Activated CD4-positive, alpha-beta memory T cell treated with anti-CD3 and anti-CD28 coated beads, Interleukin-2, amount 10 ng/mL, durations not matched to agents 7 days and 5 days (primary cell): ENCODE data around the gene CEP162. TPM values are rescaled to one million over a fixed set of nuclear protein-coding genes. Genes with fewer than 3 reads are reported as not detected.
"Not testable (repeated sequence)": the region's sequence is repeated elsewhere in the genome, so short reads cannot be mapped to it uniquely, and the experiment has no call there.

Experiments
- CTCF ChIA-PET: fragments of 350-600 bp; sonication (Branson Sonifier 250); formaldehyde crosslinking; loops from one replicate; lab custom pipeline; 2021; ENCODE audit warnings: antibody characterized with exemption, inconsistent platforms; lab: Charles Lee
- POLR2A ChIA-PET: fragments of 350-600 bp; sonication (Branson Sonifier 250); formaldehyde crosslinking; loops from one replicate; lab custom pipeline; 2021; ENCODE audit warnings: antibody characterized with exemption; lab: Charles Lee
- DNase-seq: peaks from one replicate; pipeline ENCODE4 v3.0.0-alpha.2; 2020
- H3K27ac Mint-ChIP-seq: one replicate; pipeline ENCODE4 v1.8.0; 2021; ENCODE audit warnings: mild to moderate bottlenecking, mixed read lengths
- H3K27me3 Mint-ChIP-seq: one replicate; pipeline ENCODE4 v1.8.0; 2021; ENCODE audit warnings: mixed read lengths
- H3K36me3 Mint-ChIP-seq: one replicate; pipeline ENCODE4 v1.8.0; 2021; ENCODE audit warnings: low read depth, mixed read lengths
- H3K4me1 Mint-ChIP-seq: one replicate; pipeline ENCODE4 v1.8.0; 2021; ENCODE audit warnings: mixed read lengths
- H3K4me3 Mint-ChIP-seq: one replicate; pipeline ENCODE4 v1.8.0; 2021; ENCODE audit warnings: mild to moderate bottlenecking, mixed read lengths
- H3K9me3 Mint-ChIP-seq: one replicate; pipeline ENCODE4 v1.8.0; 2021; ENCODE audit warnings: mixed read lengths
- total RNA-seq, 2 experiments: library from RNA; stranded (reverse); gene quantifications; one replicate each; pipeline ENCODE4 v1.2.3, GENCODE V29; 2021

CEP162 gene
- total RNA-seq, 2 experiments from 2014 or later = 8.1 to 9.6 TPM

- ChIA-PET POLR2A (no interaction called here), CTCF (no interaction called here)
- Mint-ChIP-seq H3K9me3 (no peaks in the 10 kb centered on the region), H3K4me1 (no peaks in the 10 kb centered on the region), H3K27ac (no peak overlapping the region), H3K4me3 (no peak overlapping the region), H3K27me3 (no peaks in the 10 kb centered on the region), H3K36me3 (peaks cover 22% of the 10 kb centered on the region)
- DNase-seq = no peak
Measured at GRCh38 chr6:84167457-84167856, 60.0 kb downstream of the CEP162 start.

- H3K36me3 Mint-ChIP-seq = peaks cover 24% of the 10 kb centered on the region
Measured at GRCh38 chr6:84166395-84166794, 61.0 kb downstream of the CEP162 start.

GRCh38 chr6:84164328-84164727, 63.1 kb downstream of the CEP162 start:
- H3K4me1 Mint-ChIP-seq, H3K9me3 Mint-ChIP-seq, DNase-seq, H3K27me3 Mint-ChIP-seq, H3K4me3 Mint-ChIP-seq, POLR2A ChIA-PET, H3K27ac Mint-ChIP-seq, CTCF ChIA-PET: not testable (repeated sequence)
- peaks cover 31% of the 10 kb centered on the region for H3K36me3 Mint-ChIP-seq

More at GRCh38 chr6:84166395-84166794, 61.0 kb downstream of the CEP162 start:
- no peak overlapping the region for H3K4me3 Mint-ChIP-seq
- CTCF ChIA-PET = no interaction called here
- DNase-seq = no peak
- no peak overlapping the region for H3K27ac Mint-ChIP-seq
- POLR2A ChIA-PET = no interaction called here
- no peaks in the 10 kb centered on the region for H3K4me1 Mint-ChIP-seq
- H3K9me3 Mint-ChIP-seq = no peaks in the 10 kb centered on the region
- no peaks in the 10 kb centered on the region for H3K27me3 Mint-ChIP-seq

GRCh38 chr6:84161190-84161589, 66.3 kb downstream of the CEP162 start:
- ChIA-PET CTCF (interaction anchor here (1.1 kb wide), 1 partner anchor 66 kb away, joined by 4 read pairs; the partner anchor contains the start of gene CEP162), POLR2A (no interaction called here)
- Mint-ChIP-seq H3K36me3 (peaks cover 22% of the 10 kb centered on the region), H3K27me3 (no peaks in the 10 kb centered on the region), H3K9me3 (no peaks in the 10 kb centered on the region), H3K4me3 (no peak overlapping the region), H3K4me1 (no peaks in the 10 kb centered on the region), H3K27ac (no peak overlapping the region)
- no peak for DNase-seq

- H3K4me3 Mint-ChIP-seq = no peak overlapping the region
- H3K36me3 Mint-ChIP-seq = peaks cover 27% of the 10 kb centered on the region
- H3K9me3 Mint-ChIP-seq = no peaks in the 10 kb centered on the region
- DNase-seq = no peak
- ChIA-PET POLR2A (no interaction called here), CTCF (no interaction called here)
- H3K27me3 Mint-ChIP-seq = no peaks in the 10 kb centered on the region
- no peak overlapping the region for H3K27ac Mint-ChIP-seq
- H3K4me1 Mint-ChIP-seq = no peaks in the 10 kb centered on the region
Measured at GRCh38 chr6:84156306-84156705, 71.1 kb downstream of the CEP162 start.

- Mint-ChIP-seq H3K4me1 (peaks cover 4% of the 10 kb centered on the region), H3K9me3 (no peaks in the 10 kb centered on the region), H3K36me3 (peaks cover 31% of the 10 kb centered on the region), H3K27me3 (no peaks in the 10 kb centered on the region), H3K4me3 (no peak overlapping the region), H3K27ac (no peak overlapping the region)
- ChIA-PET CTCF (interaction anchor here (1.7 kb wide), 1 partner anchor 77 kb away, joined by 4 read pairs; no protein-coding TSS in a partner anchor), POLR2A (no interaction called here)
- DNase-seq = no peak
Measured at GRCh38 chr6:84151669-84152068, 75.8 kb downstream of the CEP162 start.

GRCh38 chr6:84150705-84151104, 76.7 kb downstream of the CEP162 start:
- POLR2A ChIA-PET = no interaction called here
- Mint-ChIP-seq H3K27ac (no peak overlapping the region), H3K4me1 (peaks cover 4% of the 10 kb centered on the region), H3K4me3 (no peak overlapping the region), H3K27me3 (no peaks in the 10 kb centered on the region), H3K9me3 (no peaks in the 10 kb centered on the region), H3K36me3 (peaks cover 39% of the 10 kb centered on the region)
- CTCF ChIA-PET = interaction anchor here (1.7 kb wide), 1 partner anchor 78 kb away, joined by 4 read pairs; no protein-coding TSS in a partner anchor
- no peak for DNase-seq

GRCh38 chr6:84141521-84141920, 85.9 kb downstream of the CEP162 start:
- Mint-ChIP-seq H3K36me3 (peaks cover 15% of the 10 kb centered on the region), H3K4me3 (no peak overlapping the region), H3K4me1 (peaks cover 2% of the 10 kb centered on the region), H3K9me3 (no peaks in the 10 kb centered on the region), H3K27me3 (no peaks in the 10 kb centered on the region), H3K27ac (no peak overlapping the region)
- no peak for DNase-seq
- ChIA-PET POLR2A (no interaction called here), CTCF (no interaction called here)

GRCh38 chr6:84139311-84139710, 88.1 kb downstream of the CEP162 start:
- H3K27ac Mint-ChIP-seq = no peak overlapping the region
- H3K27me3 Mint-ChIP-seq = no peaks in the 10 kb centered on the region
- no peak overlapping the region for H3K4me3 Mint-ChIP-seq
- CTCF ChIA-PET = no interaction called here
- H3K9me3 Mint-ChIP-seq = no peaks in the 10 kb centered on the region
- POLR2A ChIA-PET = no interaction called here
- H3K4me1 Mint-ChIP-seq = peaks cover 2% of the 10 kb centered on the region
- DNase-seq = no peak
- peaks cover 13% of the 10 kb centered on the region for H3K36me3 Mint-ChIP-seq

GRCh38 chr6:84137989-84138575, 89.4 kb downstream of the CEP162 start:
- Mint-ChIP-seq H3K4me1 (peaks cover 2% of the 10 kb centered on the region), H3K27ac (no peak overlapping the region), H3K9me3 (no peaks in the 10 kb centered on the region), H3K27me3 (no peaks in the 10 kb centered on the region), H3K4me3 (no peak overlapping the region), H3K36me3 (peaks cover 18% of the 10 kb centered on the region)
- ChIA-PET POLR2A (no interaction called here), CTCF (no interaction called here)
- DNase-seq = no peak

GRCh38 chr6:84137051-84137375, 90.4 kb downstream of the CEP162 start:
- Mint-ChIP-seq H3K4me3 (no peak overlapping the region), H3K4me1 (peaks cover 2% of the 10 kb centered on the region), H3K27me3 (no peaks in the 10 kb centered on the region), H3K9me3 (no peaks in the 10 kb centered on the region), H3K27ac (no peak overlapping the region), H3K36me3 (peaks cover 15% of the 10 kb centered on the region)
- no peak for DNase-seq
- CTCF ChIA-PET = no interaction called here
- POLR2A ChIA-PET = no interaction called here

- Mint-ChIP-seq H3K27me3 (no peaks in the 10 kb centered on the region), H3K4me1 (peaks cover 2% of the 10 kb centered on the region), H3K4me3 (no peak overlapping the region), H3K9me3 (no peaks in the 10 kb centered on the region), H3K36me3 (peaks cover 15% of the 10 kb centered on the region), H3K27ac (no peak overlapping the region)
- CTCF ChIA-PET = no interaction called here
- no peak for DNase-seq
- POLR2A ChIA-PET = no interaction called here
Measured at GRCh38 chr6:84136364-84137050, 90.9 kb downstream of the CEP162 start.

GRCh38 chr6:84135291-84135690, 92.2 kb downstream of the CEP162 start:
- ChIA-PET POLR2A (no interaction called here), CTCF (no interaction called here)
- H3K4me1 Mint-ChIP-seq = peaks cover 2% of the 10 kb centered on the region
- H3K27me3 Mint-ChIP-seq = no peaks in the 10 kb centered on the region
- peaks cover 14% of the 10 kb centered on the region for H3K36me3 Mint-ChIP-seq
- no peak overlapping the region for H3K27ac Mint-ChIP-seq
- H3K4me3 Mint-ChIP-seq = no peak overlapping the region
- DNase-seq = no peak
- peaks cover 2% of the 10 kb centered on the region for H3K9me3 Mint-ChIP-seq

- peaks cover 12% of the 10 kb centered on the region for H3K36me3 Mint-ChIP-seq
- H3K4me1 Mint-ChIP-seq, H3K9me3 Mint-ChIP-seq, CTCF ChIA-PET, H3K27ac Mint-ChIP-seq, DNase-seq, H3K4me3 Mint-ChIP-seq, H3K27me3 Mint-ChIP-seq, POLR2A ChIA-PET: not testable (repeated sequence)
Measured at GRCh38 chr6:84133385-84133784, 94.1 kb downstream of the CEP162 start.
